ENCODE measurements around the gene CREB5. TPM values are rescaled to one million over a fixed set of nuclear protein-coding genes. Genes with fewer than 3 reads are reported as not detected.

CREB5 gene
- total RNA-seq, 1 experiment from 2014 or later = 40.5 TPM

DNA sequence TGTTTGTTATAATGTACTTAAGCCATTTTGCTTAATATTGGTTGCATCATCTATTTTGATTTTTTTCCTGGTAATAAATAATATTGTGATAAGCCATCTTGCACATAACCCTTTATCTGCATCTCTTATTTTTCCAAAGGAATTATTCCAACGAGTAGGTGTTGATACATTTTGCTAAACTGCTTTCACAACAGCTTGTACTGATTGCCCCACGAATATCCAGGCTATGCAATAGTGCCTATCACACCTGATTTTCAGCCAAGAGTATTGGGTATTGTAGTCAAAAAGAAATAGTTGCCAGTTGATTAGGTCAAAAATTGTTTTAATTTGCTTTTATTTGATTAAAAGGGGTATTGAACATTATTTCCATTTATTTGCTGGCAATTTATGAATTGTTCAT is 20.7 kb downstream of the CREB5 start:
- H3K27ac Mint-ChIP-seq (ENCODE audit: low read depth, unreplicated experiment) = no peak overlapping the region
- H3K27me3 Mint-ChIP-seq (ENCODE audit: insufficient read depth, unreplicated experiment) = no peaks in the 10 kb centered on the region
- H3K4me1 Mint-ChIP-seq (ENCODE audit: insufficient read depth, unreplicated experiment) = no peaks in the 10 kb centered on the region
- ChIA-PET POLR2A (no interaction called here), CTCF (interaction anchor here (0.8 kb wide), 1 partner anchor 136 kb away, joined by 3 read pairs; no protein-coding TSS in a partner anchor)
- no peaks in the 10 kb centered on the region for H3K36me3 Mint-ChIP-seq (ENCODE audit: insufficient read depth, unreplicated experiment)
- no peak overlapping the region for H3K4me3 Mint-ChIP-seq (ENCODE audit: unreplicated experiment)
- TF ChIP-seq, protein P1, sequence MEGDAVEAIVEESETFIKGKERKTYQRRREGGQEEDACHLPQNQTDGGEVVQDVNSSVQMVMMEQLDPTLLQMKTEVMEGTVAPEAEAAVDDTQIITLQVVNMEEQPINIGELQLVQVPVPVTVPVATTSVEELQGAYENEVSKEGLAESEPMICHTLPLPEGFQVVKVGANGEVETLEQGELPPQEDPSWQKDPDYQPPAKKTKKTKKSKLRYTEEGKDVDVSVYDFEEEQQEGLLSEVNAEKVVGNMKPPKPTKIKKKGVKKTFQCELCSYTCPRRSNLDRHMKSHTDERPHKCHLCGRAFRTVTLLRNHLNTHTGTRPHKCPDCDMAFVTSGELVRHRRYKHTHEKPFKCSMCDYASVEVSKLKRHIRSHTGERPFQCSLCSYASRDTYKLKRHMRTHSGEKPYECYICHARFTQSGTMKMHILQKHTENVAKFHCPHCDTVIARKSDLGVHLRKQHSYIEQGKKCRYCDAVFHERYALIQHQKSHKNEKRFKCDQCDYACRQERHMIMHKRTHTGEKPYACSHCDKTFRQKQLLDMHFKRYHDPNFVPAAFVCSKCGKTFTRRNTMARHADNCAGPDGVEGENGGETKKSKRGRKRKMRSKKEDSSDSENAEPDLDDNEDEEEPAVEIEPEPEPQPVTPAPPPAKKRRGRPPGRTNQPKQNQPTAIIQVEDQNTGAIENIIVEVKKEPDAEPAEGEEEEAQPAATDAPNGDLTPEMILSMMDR (IDR thresholded peaks at IDR 0.05; ENCODE audit: unreplicated experiment) = no peak
- no peak for DNase-seq (ENCODE audit: unreplicated experiment)
- no TSS peak for BruUV-seq (replicated peaks)
- intact Hi-C loops (cut with micrococcal nuclease) = no loop called here
- H3K9me3 Mint-ChIP-seq (ENCODE audit: unreplicated experiment) = no peaks in the 10 kb centered on the region

DNA sequence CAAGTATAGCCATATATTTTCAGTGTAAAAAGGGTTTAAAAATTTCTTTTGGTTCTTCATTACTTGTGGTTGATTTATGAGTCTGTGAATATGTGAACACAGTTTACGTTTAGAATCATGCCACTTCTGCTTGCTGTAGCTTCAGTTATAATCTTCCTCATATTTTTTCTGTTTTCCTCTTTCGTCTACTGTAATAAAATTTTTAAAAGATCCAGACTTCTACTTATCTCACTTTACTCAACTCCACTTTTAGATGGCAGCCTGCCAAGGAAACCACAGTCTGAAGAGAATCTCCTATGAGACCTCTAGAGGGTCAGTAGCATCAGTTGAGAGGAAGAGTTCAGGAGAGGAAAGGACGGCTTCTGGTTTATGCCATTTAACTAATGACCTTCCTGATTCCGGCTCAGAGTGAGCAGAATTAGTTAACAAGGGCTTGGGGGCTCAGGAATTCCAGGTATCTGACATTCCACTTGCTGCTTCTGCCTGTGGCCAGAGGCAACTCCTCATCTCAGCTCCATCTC is 21.4 kb downstream of the CREB5 start:
- H3K27me3 Mint-ChIP-seq (ENCODE audit: insufficient read depth, unreplicated experiment) = no peaks in the 10 kb centered on the region
- TF ChIP-seq, protein P1 (IDR thresholded peaks at IDR 0.05; ENCODE audit: unreplicated experiment) = no peak
- DNase-seq (ENCODE audit: unreplicated experiment) = peak; percentile 20
- no peaks in the 10 kb centered on the region for H3K9me3 Mint-ChIP-seq (ENCODE audit: unreplicated experiment)
- ChIA-PET POLR2A (interaction anchor here (1.0 kb wide), 1 partner anchor 146 kb away, joined by 3 read pairs; no protein-coding TSS in a partner anchor), CTCF (interaction anchor here (1.4 kb wide), 1 partner anchor 44 kb away, joined by 4 read pairs; no protein-coding TSS in a partner anchor)
- H3K27ac Mint-ChIP-seq (ENCODE audit: low read depth, unreplicated experiment) = no peak overlapping the region
- no TSS peak for BruUV-seq (replicated peaks)
- no peaks in the 10 kb centered on the region for H3K4me1 Mint-ChIP-seq (ENCODE audit: insufficient read depth, unreplicated experiment)
- H3K4me3 Mint-ChIP-seq (ENCODE audit: unreplicated experiment) = no peak overlapping the region
- no peaks in the 10 kb centered on the region for H3K36me3 Mint-ChIP-seq (ENCODE audit: insufficient read depth, unreplicated experiment)
- intact Hi-C loops (cut with micrococcal nuclease) = no loop called here

GRCh38 chr7:28434510-28434909 is 22.2 kb downstream of the CREB5 start:
- Mint-ChIP-seq H3K27ac (ENCODE audit: low read depth, unreplicated experiment) (no peak overlapping the region), H3K9me3 (ENCODE audit: unreplicated experiment) (no peaks in the 10 kb centered on the region), H3K4me3 (ENCODE audit: unreplicated experiment) (no peak overlapping the region), H3K4me1 (ENCODE audit: insufficient read depth, unreplicated experiment) (no peaks in the 10 kb centered on the region), H3K27me3 (ENCODE audit: insufficient read depth, unreplicated experiment) (no peaks in the 10 kb centered on the region), H3K36me3 (ENCODE audit: insufficient read depth, unreplicated experiment) (no peaks in the 10 kb centered on the region)
- ChIA-PET POLR2A (interaction anchor here (1.0 kb wide), 1 partner anchor 147 kb away, joined by 3 read pairs; no protein-coding TSS in a partner anchor), CTCF (interaction anchor here (0.6 to 1.4 kb wide), 2 partner anchors 45 to 157 kb away, joined by 4 read pairs; no protein-coding TSS in a partner anchor)
- DNase-seq (ENCODE audit: unreplicated experiment) = no peak
- intact Hi-C loops (cut with micrococcal nuclease) = no loop called here
- TF ChIP-seq, protein P1 (IDR thresholded peaks at IDR 0.05; ENCODE audit: unreplicated experiment) = no peak
- BruUV-seq (replicated peaks) = no TSS peak

DNA sequence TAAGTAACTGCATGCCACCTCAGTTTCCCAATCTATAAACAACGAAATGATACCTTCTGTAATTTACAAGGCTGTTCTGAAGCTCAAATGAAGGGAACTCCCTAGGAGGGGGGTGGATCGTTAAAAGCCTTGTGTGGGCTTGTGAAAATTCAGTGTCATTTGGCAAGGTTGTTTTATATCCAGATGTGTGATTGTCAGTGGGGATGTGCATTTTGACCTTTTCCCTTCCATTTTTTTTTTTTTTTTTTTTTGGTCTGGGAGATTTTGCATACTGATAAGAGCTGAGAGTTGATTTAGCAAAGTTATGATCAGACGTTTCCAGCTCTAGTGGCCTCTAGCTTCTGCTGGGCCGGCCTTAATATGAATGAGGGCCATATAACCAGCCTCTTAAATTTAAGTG is 22.8 kb downstream of the CREB5 start:
- no peaks in the 10 kb centered on the region for H3K27me3 Mint-ChIP-seq (ENCODE audit: insufficient read depth, unreplicated experiment)
- TF ChIP-seq, protein P1 (IDR thresholded peaks at IDR 0.05; ENCODE audit: unreplicated experiment) = no peak
- POLR2A ChIA-PET = no interaction called here
- CTCF ChIA-PET = interaction anchor here (0.6 to 1.4 kb wide), 3 partner anchors 45 to 560 kb away, joined by 3 to 4 read pairs (median 4); no protein-coding TSS in a partner anchor
- no peaks in the 10 kb centered on the region for H3K4me1 Mint-ChIP-seq (ENCODE audit: insufficient read depth, unreplicated experiment)
- intact Hi-C loops (cut with micrococcal nuclease) = no loop called here
- no TSS peak for BruUV-seq (replicated peaks)
- no peaks in the 10 kb centered on the region for H3K36me3 Mint-ChIP-seq (ENCODE audit: insufficient read depth, unreplicated experiment)
- no peaks in the 10 kb centered on the region for H3K9me3 Mint-ChIP-seq (ENCODE audit: unreplicated experiment)
- no peak for DNase-seq (ENCODE audit: unreplicated experiment)
- H3K27ac Mint-ChIP-seq (ENCODE audit: low read depth, unreplicated experiment) = no peak overlapping the region
- no peak overlapping the region for H3K4me3 Mint-ChIP-seq (ENCODE audit: unreplicated experiment)
